IPS-15b (cell line): Measurements from ENCODE around the gene MTG2.

Source experiments
- H3K27me3 ChIP-seq: one replicate; pipeline ENCODE4 v1.6.1; 2013; ENCODE audit warnings: low read length; ENCODE audit not compliant: control insufficient read depth, insufficient read depth
- H3K36me3 ChIP-seq: one replicate; pipeline ENCODE4 v1.6.1; 2013; ENCODE audit warnings: low read length; ENCODE audit not compliant: control insufficient read depth, insufficient read depth
- H3K4me1 ChIP-seq: one replicate; pipeline ENCODE4 v1.6.1; 2013; ENCODE audit warnings: mild to moderate bottlenecking, low read length; ENCODE audit not compliant: control insufficient read depth, insufficient read depth
- H3K4me3 ChIP-seq: one replicate; pipeline ENCODE4 v1.5.1; 2013; ENCODE audit warnings: low read depth, low read length
- H3K9ac ChIP-seq: one replicate; pipeline ENCODE4 v1.6.1; 2013; ENCODE audit warnings: low read depth, mild to moderate bottlenecking, low read length
- H3K9me3 ChIP-seq: one replicate; pipeline ENCODE4 v1.6.1; 2013; ENCODE audit warnings: mild to moderate bottlenecking, low read length; ENCODE audit not compliant: control insufficient read depth, insufficient read depth

MTG2 gene

GRCh38 chr20:62246872-62247652 is 64.2 kb downstream of the MTG2 start:
- peaks cover 4% of the 10 kb centered on the region for H3K4me1 ChIP-seq
- H3K27me3 ChIP-seq: no peaks in the 10 kb centered on the region
- H3K4me3 ChIP-seq: no peak overlapping the region
- no peaks in the 10 kb centered on the region for H3K36me3 ChIP-seq
- H3K9ac ChIP-seq: no peak overlapping the region
- H3K9me3 ChIP-seq: no peaks in the 10 kb centered on the region

- Histone ChIP-seq H3K4me1 (peaks cover 4% of the 10 kb centered on the region), H3K36me3 (no peaks in the 10 kb centered on the region), H3K9ac (no peak overlapping the region)
These were observed 66.2 kb downstream of the MTG2 start for GRCh38 chr20:62248890-62249560.

GRCh38 chr20:62252342-62252966 is 69.6 kb downstream of the MTG2 start:
- H3K4me1 ChIP-seq: no peaks in the 10 kb centered on the region
- no peaks in the 10 kb centered on the region for H3K9me3 ChIP-seq
- no peaks in the 10 kb centered on the region for H3K36me3 ChIP-seq
- no peak overlapping the region for H3K9ac ChIP-seq
- H3K27me3 ChIP-seq: no peaks in the 10 kb centered on the region
- no peak overlapping the region for H3K4me3 ChIP-seq

More at GRCh38 chr20:62248890-62249560, 66.2 kb downstream of the MTG2 start:
- Histone ChIP-seq H3K27me3 (no peaks in the 10 kb centered on the region), H3K9me3 (no peaks in the 10 kb centered on the region), H3K4me3 (no peak overlapping the region)
